ENCODE data around the gene PCYT2. TPM values are rescaled to one million over a fixed set of nuclear protein-coding genes. Genes with fewer than 3 reads are reported as not detected.

PCYT2 gene
- total RNA-seq, 1 donor from 2014 or later, result 39.7 TPM

DNA sequence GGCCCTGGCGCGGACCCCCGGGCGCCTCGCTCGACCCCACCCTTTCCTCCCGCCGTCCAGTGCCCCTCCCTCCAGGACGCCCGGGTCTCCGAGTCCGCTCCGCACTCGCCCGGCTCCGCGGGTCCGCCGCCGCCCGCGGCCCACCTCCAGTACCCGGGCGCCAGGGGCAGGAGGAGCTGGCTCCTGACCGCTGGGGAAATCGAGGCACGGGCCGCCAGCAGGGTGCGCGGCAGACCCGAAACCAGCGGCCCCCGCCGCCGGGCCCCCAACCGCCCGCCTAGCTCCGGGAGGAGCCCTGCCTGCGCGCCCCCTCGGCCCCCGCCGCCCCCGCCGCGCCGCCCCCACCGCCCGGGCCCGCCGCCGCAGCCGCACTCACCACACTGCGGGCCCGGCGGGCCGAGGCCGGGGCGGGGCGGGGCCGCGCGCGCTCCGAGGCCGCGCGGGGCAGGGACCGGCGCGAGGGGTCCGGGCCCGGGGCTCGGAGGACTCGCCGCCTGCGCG is 16.0 kb upstream of the PCYT2 start:
- Histone ChIP-seq H3K27me3 (ENCODE audit: low read depth) (peaks cover 13% of the 10 kb centered on the region), H3K4me3 (peak overlapping the region; percentile 94), H3K4me1 (peaks cover 51% of the 10 kb centered on the region), H3K36me3 (peaks cover 8% of the 10 kb centered on the region), H3K9me3 (no peaks in the 10 kb centered on the region), H3K27ac (peak overlapping the region; percentile 93)
- ATAC-seq, result no peak
- DNase-seq, result no peak
- intact Hi-C loops (cut with DNase I), result no loop called here
- TF ChIP-seq, protein P1, sequence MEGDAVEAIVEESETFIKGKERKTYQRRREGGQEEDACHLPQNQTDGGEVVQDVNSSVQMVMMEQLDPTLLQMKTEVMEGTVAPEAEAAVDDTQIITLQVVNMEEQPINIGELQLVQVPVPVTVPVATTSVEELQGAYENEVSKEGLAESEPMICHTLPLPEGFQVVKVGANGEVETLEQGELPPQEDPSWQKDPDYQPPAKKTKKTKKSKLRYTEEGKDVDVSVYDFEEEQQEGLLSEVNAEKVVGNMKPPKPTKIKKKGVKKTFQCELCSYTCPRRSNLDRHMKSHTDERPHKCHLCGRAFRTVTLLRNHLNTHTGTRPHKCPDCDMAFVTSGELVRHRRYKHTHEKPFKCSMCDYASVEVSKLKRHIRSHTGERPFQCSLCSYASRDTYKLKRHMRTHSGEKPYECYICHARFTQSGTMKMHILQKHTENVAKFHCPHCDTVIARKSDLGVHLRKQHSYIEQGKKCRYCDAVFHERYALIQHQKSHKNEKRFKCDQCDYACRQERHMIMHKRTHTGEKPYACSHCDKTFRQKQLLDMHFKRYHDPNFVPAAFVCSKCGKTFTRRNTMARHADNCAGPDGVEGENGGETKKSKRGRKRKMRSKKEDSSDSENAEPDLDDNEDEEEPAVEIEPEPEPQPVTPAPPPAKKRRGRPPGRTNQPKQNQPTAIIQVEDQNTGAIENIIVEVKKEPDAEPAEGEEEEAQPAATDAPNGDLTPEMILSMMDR (IDR thresholded peaks at IDR 0.05), result no peak

DNA sequence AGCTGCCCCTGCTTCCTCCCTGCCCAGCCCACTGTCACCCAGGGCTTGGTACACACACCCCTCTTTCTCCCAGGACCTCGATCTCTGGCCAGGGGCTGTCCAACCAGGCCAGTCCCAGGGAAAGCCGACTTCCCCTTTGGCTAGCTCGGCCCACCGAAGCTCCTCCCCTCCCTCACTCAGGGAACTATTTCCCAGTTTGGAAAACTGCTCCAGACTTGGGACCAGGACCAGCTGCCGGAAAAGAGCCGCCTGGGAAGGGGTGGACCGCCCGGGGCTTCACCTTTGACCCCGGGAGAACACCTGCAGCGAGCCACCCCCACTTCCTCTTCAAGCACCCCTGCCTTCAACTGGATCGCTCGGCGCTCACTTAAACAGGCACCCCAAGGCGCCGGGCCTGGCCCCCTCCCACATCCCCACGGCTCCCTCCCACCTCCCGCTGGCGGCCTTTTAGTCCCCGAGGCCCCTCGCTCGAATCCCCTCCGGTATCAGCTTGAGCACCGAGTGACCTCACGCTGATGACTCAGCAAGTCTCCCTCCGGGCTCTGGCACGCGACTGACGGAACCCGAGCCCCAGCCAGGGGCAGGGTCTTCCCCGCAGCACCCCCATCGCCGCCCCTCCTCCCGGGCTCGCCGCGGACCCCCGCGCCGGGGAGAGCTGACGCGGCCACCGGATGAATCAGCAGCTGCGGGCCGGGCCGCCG is 15.4 kb upstream of the PCYT2 start:
- ATAC-seq (peak; percentile 65 to 66), DNase-seq (peak; percentile 85)
- intact Hi-C loops (cut with DNase I), result no loop called here
- peaks cover 57% of the 10 kb centered on the region for H3K4me1 ChIP-seq
- peak overlapping the region; percentile 93 for H3K27ac ChIP-seq
- no peaks in the 10 kb centered on the region for H3K9me3 ChIP-seq
- peaks cover 14% of the 10 kb centered on the region for H3K36me3 ChIP-seq
- H3K27me3 ChIP-seq (ENCODE audit: low read depth), result peaks cover 13% of the 10 kb centered on the region
- TF ChIP-seq, protein P1 (IDR thresholded peaks at IDR 0.05), result no peak
- H3K4me3 ChIP-seq, result peak overlapping the region; percentile 94

GRCh38 chr17:81925860-81926450 is 14.8 kb upstream of the PCYT2 start:
- Histone ChIP-seq H3K27me3 (ENCODE audit: low read depth) (peaks cover 13% of the 10 kb centered on the region), H3K9me3 (no peaks in the 10 kb centered on the region), H3K36me3 (peaks cover 20% of the 10 kb centered on the region), H3K4me3 (peak overlapping the region; percentile 94), H3K4me1 (peaks cover 58% of the 10 kb centered on the region), H3K27ac (peak overlapping the region; percentile 93)
- DNase-seq (no peak), ATAC-seq (no peak)
- TF ChIP-seq, protein P1 (IDR thresholded peaks at IDR 0.05), result no peak
- intact Hi-C loops (cut with DNase I), result no loop called here

GRCh38 chr17:81924557-81925532 is 13.6 kb upstream of the PCYT2 start:
- peaks cover 31% of the 10 kb centered on the region for H3K36me3 ChIP-seq
- peak overlapping the region; percentile 43 for H3K4me3 ChIP-seq
- H3K9me3 ChIP-seq, result no peaks in the 10 kb centered on the region
- TF ChIP-seq, protein P1 (IDR thresholded peaks at IDR 0.05), result no peak
- ATAC-seq (no peak), DNase-seq (no peak)
- intact Hi-C loops (cut with DNase I), result no loop called here
- H3K27ac ChIP-seq, result peak overlapping the region; percentile 58
- peaks cover 66% of the 10 kb centered on the region for H3K4me1 ChIP-seq
- H3K27me3 ChIP-seq (ENCODE audit: low read depth), result peaks cover 13% of the 10 kb centered on the region

All from lower lobe of right lung (tissue), 2 donors.